Activated CD8-positive, alpha-beta T cell treated with anti-CD3 and anti-CD28 coated beads, Interleukin-2, amount 10 ng/mL, durations not matched to agents 7 days and 5 days (primary cell): ENCODE results near the gene CHST15. TPM values are rescaled to one million over a fixed set of nuclear protein-coding genes. Genes with fewer than 3 reads are reported as not detected.
"Not testable (repeated sequence)": the region's sequence is repeated elsewhere in the genome, so short reads cannot be mapped to it uniquely, and the experiment has no call there.

Source experiments
- ATAC-seq: fragments of 150-1000 bp; cut with Tn5 transposase; one replicate; pipeline ENCODE4 v1.10.0; 2021; ENCODE audit warnings: moderate library complexity
- CTCF ChIA-PET: fragments of 350-600 bp; sonication (Branson Sonifier 250); formaldehyde crosslinking; loops from one replicate; lab custom pipeline; 2021; ENCODE audit warnings: antibody characterized with exemption; lab: Charles Lee
- POLR2A ChIA-PET: fragments of 350-600 bp; sonication (Branson Sonifier 250); formaldehyde crosslinking; loops from one replicate; lab custom pipeline; 2021; ENCODE audit warnings: antibody characterized with exemption; lab: Charles Lee
- DNase-seq: peaks from one replicate; pipeline ENCODE4 v3.0.0-alpha.2; 2020
- H3K27ac Mint-ChIP-seq: one replicate; pipeline ENCODE4 v1.8.0; 2021; ENCODE audit warnings: mild to moderate bottlenecking, mixed read lengths
- H3K27me3 Mint-ChIP-seq: one replicate; pipeline ENCODE4 v1.8.0; 2021; ENCODE audit warnings: low read depth, mixed read lengths
- H3K36me3 Mint-ChIP-seq: one replicate; pipeline ENCODE4 v1.8.0; 2021; ENCODE audit warnings: low read depth, mixed read lengths
- H3K4me1 Mint-ChIP-seq: one replicate; pipeline ENCODE4 v1.8.0; 2021; ENCODE audit warnings: low read depth, mixed read lengths
- H3K4me3 Mint-ChIP-seq: one replicate; pipeline ENCODE4 v1.8.0; 2021; ENCODE audit warnings: mild to moderate bottlenecking, mixed read lengths
- H3K9me3 Mint-ChIP-seq: one replicate; pipeline ENCODE4 v1.8.0; 2022; ENCODE audit warnings: mixed read lengths; ENCODE audit not compliant: insufficient read depth
- total RNA-seq, 2 experiments: library from RNA; stranded (reverse); gene quantifications; one replicate each; pipeline ENCODE4 v1.2.3, GENCODE V29; 2021

Gene CHST15
- total RNA-seq, 2 experiments from 2014 or later: not detected

GRCh38 chr10:124042656-124043309 is 50.6 kb downstream of the CHST15 start:
- Mint-ChIP-seq H3K27ac (no peak overlapping the region), H3K4me1 (peaks cover 13% of the 10 kb centered on the region), H3K4me3 (no peak overlapping the region), H3K36me3 (no peaks in the 10 kb centered on the region), H3K27me3 (peaks cover 12% of the 10 kb centered on the region), H3K9me3 (no peaks in the 10 kb centered on the region)
- CTCF ChIA-PET: interaction anchor here (1.1 kb wide), 1 partner anchor 83 kb away, joined by 3 read pairs; no protein-coding TSS in a partner anchor
- DNase-seq: no peak
- POLR2A ChIA-PET: interaction anchor here (0.6 kb wide), 1 partner anchor 759 kb away, joined by 3 read pairs; no protein-coding TSS in a partner anchor
- no peak for ATAC-seq

- no peak for DNase-seq
- Mint-ChIP-seq H3K4me1 (peaks cover 13% of the 10 kb centered on the region), H3K4me3 (no peak overlapping the region), H3K27me3 (peaks cover 12% of the 10 kb centered on the region), H3K36me3 (no peaks in the 10 kb centered on the region), H3K27ac (no peak overlapping the region), H3K9me3 (no peaks in the 10 kb centered on the region)
- ChIA-PET POLR2A (no interaction called here), CTCF (interaction anchor here (1.1 kb wide), 1 partner anchor 84 kb away, joined by 3 read pairs; no protein-coding TSS in a partner anchor)
- ATAC-seq: no peak
These were observed 51.5 kb downstream of the CHST15 start for GRCh38 chr10:124041675-124042445.

- Mint-ChIP-seq H3K36me3 (no peaks in the 10 kb centered on the region), H3K4me3 (no peak overlapping the region), H3K27me3 (peaks cover 12% of the 10 kb centered on the region), H3K27ac (no peak overlapping the region), H3K9me3 (no peaks in the 10 kb centered on the region), H3K4me1 (peaks cover 21% of the 10 kb centered on the region)
- DNase-seq (no peak), ATAC-seq (no peak)
- ChIA-PET CTCF (no interaction called here), POLR2A (no interaction called here)
These were observed 52.8 kb downstream of the CHST15 start for GRCh38 chr10:124040451-124041188.

- Mint-ChIP-seq H3K27ac (no peak overlapping the region), H3K27me3 (peaks cover 9% of the 10 kb centered on the region), H3K4me3 (no peak overlapping the region), H3K36me3 (no peaks in the 10 kb centered on the region), H3K9me3 (no peaks in the 10 kb centered on the region), H3K4me1 (peaks cover 26% of the 10 kb centered on the region)
- ChIA-PET CTCF (no interaction called here), POLR2A (interaction anchor here (1.3 kb wide), 1 partner anchor 9 kb away, joined by 3 read pairs; no protein-coding TSS in a partner anchor)
- ATAC-seq: no peak
- no peak for DNase-seq
These were observed 53.9 kb downstream of the CHST15 start for GRCh38 chr10:124039483-124040013.

- ChIA-PET POLR2A (no interaction called here), CTCF (no interaction called here)
- peaks cover 5% of the 10 kb centered on the region for H3K27me3 Mint-ChIP-seq
- H3K36me3 Mint-ChIP-seq: no peaks in the 10 kb centered on the region
- H3K27ac Mint-ChIP-seq: no peak overlapping the region
- DNase-seq (no peak), ATAC-seq (no peak)
- H3K9me3 Mint-ChIP-seq: no peaks in the 10 kb centered on the region
- H3K4me3 Mint-ChIP-seq: no peak overlapping the region
- peaks cover 22% of the 10 kb centered on the region for H3K4me1 Mint-ChIP-seq
These were observed 55.6 kb downstream of the CHST15 start for GRCh38 chr10:124037784-124038183.

- no peak for DNase-seq
- Mint-ChIP-seq H3K27me3 (peaks cover 3% of the 10 kb centered on the region), H3K4me1 (peaks cover 18% of the 10 kb centered on the region), H3K9me3 (no peaks in the 10 kb centered on the region), H3K27ac (no peak overlapping the region), H3K4me3 (no peak overlapping the region), H3K36me3 (no peaks in the 10 kb centered on the region)
- ChIA-PET CTCF (no interaction called here), POLR2A (interaction anchor here (0.7 kb wide), 1 partner anchor 216 kb away, joined by 3 read pairs; no protein-coding TSS in a partner anchor)
- no peak for ATAC-seq
These were observed 56.1 kb downstream of the CHST15 start for GRCh38 chr10:124037286-124037685.

GRCh38 chr10:124036746-124037145 is 56.7 kb downstream of the CHST15 start:
- H3K4me3 Mint-ChIP-seq: no peak overlapping the region
- no peak overlapping the region for H3K27ac Mint-ChIP-seq
- peaks cover under 1% of the 10 kb centered on the region for H3K27me3 Mint-ChIP-seq
- ATAC-seq (no peak), DNase-seq (no peak)
- ChIA-PET POLR2A (interaction anchor here (0.7 kb wide), 1 partner anchor 216 kb away, joined by 3 read pairs; no protein-coding TSS in a partner anchor), CTCF (interaction anchor here (1.0 kb wide), 1 partner anchor 352 kb away, joined by 3 read pairs; no protein-coding TSS in a partner anchor)
- peaks cover 18% of the 10 kb centered on the region for H3K4me1 Mint-ChIP-seq
- H3K36me3 Mint-ChIP-seq: no peaks in the 10 kb centered on the region
- H3K9me3 Mint-ChIP-seq: no peaks in the 10 kb centered on the region

GRCh38 chr10:124035928-124036558 is 57.4 kb downstream of the CHST15 start:
- DNase-seq (peak; percentile 67), ATAC-seq (peak; percentile 88)
- peak overlapping the region; percentile 72 for H3K27ac Mint-ChIP-seq
- H3K9me3 Mint-ChIP-seq: no peaks in the 10 kb centered on the region
- H3K36me3 Mint-ChIP-seq: no peaks in the 10 kb centered on the region
- ChIA-PET CTCF (interaction anchor here (1.0 kb wide), 1 partner anchor 353 kb away, joined by 3 read pairs; no protein-coding TSS in a partner anchor), POLR2A (no interaction called here)
- H3K4me3 Mint-ChIP-seq: peak overlapping the region; percentile 20
- peaks cover 18% of the 10 kb centered on the region for H3K4me1 Mint-ChIP-seq
- H3K27me3 Mint-ChIP-seq: peaks cover 3% of the 10 kb centered on the region

GRCh38 chr10:124035306-124035927 is 58.0 kb downstream of the CHST15 start:
- H3K27ac Mint-ChIP-seq: peak overlapping the region; percentile 72
- no peak for ATAC-seq

GRCh38 chr10:124034576-124035305 is 58.7 kb downstream of the CHST15 start:
- DNase-seq, CTCF ChIA-PET, H3K4me3 Mint-ChIP-seq, ATAC-seq, H3K9me3 Mint-ChIP-seq, H3K36me3 Mint-ChIP-seq, H3K27me3 Mint-ChIP-seq, POLR2A ChIA-PET, H3K27ac Mint-ChIP-seq: not testable (repeated sequence)
- peaks cover 18% of the 10 kb centered on the region for H3K4me1 Mint-ChIP-seq

More at GRCh38 chr10:124035306-124035927, 58.0 kb downstream of the CHST15 start:
- H3K4me3 Mint-ChIP-seq: peak overlapping the region; percentile 20
- ChIA-PET POLR2A (no interaction called here), CTCF (no interaction called here)
- peaks cover 3% of the 10 kb centered on the region for H3K27me3 Mint-ChIP-seq
- H3K36me3 Mint-ChIP-seq: no peaks in the 10 kb centered on the region
- no peak for DNase-seq
- H3K9me3 Mint-ChIP-seq: no peaks in the 10 kb centered on the region
- H3K4me1 Mint-ChIP-seq: peaks cover 18% of the 10 kb centered on the region
